Neural cell (in vitro differentiated cells): Measurements from ENCODE around the gene RETSAT. TPM values are rescaled to one million over a fixed set of nuclear protein-coding genes. Genes with fewer than 3 reads are reported as not detected.
"Not testable (repeated sequence)": the region's sequence is repeated elsewhere in the genome, so short reads cannot be mapped to it uniquely, and the experiment has no call there.

Source experiments
- H2AFZ ChIP-seq: fragments of 200-600, 300-800 bp; sonication (generic), shearing (Covaris generic); 2 replicates; pipeline ENCODE4 v1.6.0; 2014; ENCODE audit warnings: low read depth, mild to moderate bottlenecking, antibody characterized with exemption, low read length, moderate library complexity
- H3F3A ChIP-seq: fragments of 200-600 bp; shearing (Covaris generic); 2 replicates; pipeline ENCODE4 v1.6.1; 2016; ENCODE audit warnings: mild to moderate bottlenecking, moderate library complexity, mixed read lengths, antibody characterized with exemption, low read length; ENCODE audit not compliant: insufficient read depth, poor library complexity, severe bottlenecking
- H3K27ac ChIP-seq: fragments of 200-600, 300-800 bp; sonication (generic), shearing (Covaris generic); 2 replicates; pipeline ENCODE4 v1.5.1; 2014; ENCODE audit warnings: mild to moderate bottlenecking, low read length, moderate library complexity
- H3K27me3 ChIP-seq: fragments of 300-800, 200-600 bp; sonication (generic), shearing (Covaris generic); 2 replicates; pipeline ENCODE4 v1.6.0; 2014; ENCODE audit warnings: mild to moderate bottlenecking, low read depth, low read length, moderate library complexity; ENCODE audit not compliant: insufficient read depth
- H3K36me3 ChIP-seq: fragments of 300-800, 200-600 bp; sonication (generic), shearing (Covaris generic); 2 replicates; pipeline ENCODE4 v1.5.1; 2014; ENCODE audit warnings: mild to moderate bottlenecking, antibody characterized with exemption, low read length, moderate library complexity; ENCODE audit not compliant: insufficient read depth
- H3K4me2 ChIP-seq: fragments of 300-800, 200-600 bp; sonication (generic), shearing (Covaris generic); 2 replicates; pipeline ENCODE4 v1.6.0; 2014; ENCODE audit warnings: mild to moderate bottlenecking, low read length
- H3K4me3 ChIP-seq: fragments of 300-800, 200-600 bp; sonication (generic), shearing (Covaris generic); 2 replicates; pipeline ENCODE4 v1.5.1; 2014; ENCODE audit warnings: mild to moderate bottlenecking, low read length, moderate library complexity
- H3K79me2 ChIP-seq: fragments of 200-600 bp; shearing (Covaris generic); replicated peaks from 2 replicates; pipeline ENCODE4 v1.6.0; 2014; ENCODE audit warnings: mild to moderate bottlenecking, low read length, moderate library complexity; ENCODE audit not compliant: insufficient read depth
- H3K9ac ChIP-seq: fragments of 300-800, 200-600 bp; sonication (generic), shearing (Covaris generic); 2 replicates; pipeline ENCODE4 v1.6.1; 2016; ENCODE audit warnings: mild to moderate bottlenecking, low read length, mixed read lengths
- H3K9me2 ChIP-seq: fragments of 200-600 bp; shearing (Covaris generic); 2 replicates; pipeline ENCODE4 v1.6.1; 2016; ENCODE audit warnings: mild to moderate bottlenecking, low read length, mixed read lengths; ENCODE audit not compliant: insufficient read depth
- H3K9me3 ChIP-seq: fragments of 200-600, 300-800 bp; sonication (generic), shearing (Covaris generic); 2 replicates; pipeline ENCODE4 v1.6.1; 2016; ENCODE audit warnings: mild to moderate bottlenecking, mixed run types, low read length, moderate library complexity, mixed read lengths
- H4K20me1 ChIP-seq: fragments of 200-600 bp; shearing (Covaris generic); 2 replicates; pipeline ENCODE4 v1.6.1; 2016; ENCODE audit warnings: mild to moderate bottlenecking, mixed run types; ENCODE audit not compliant: insufficient read depth
- CTCF ChIP-seq: fragments of 450-650 bp; IDR thresholded peaks from 2 replicates; pipeline ENCODE4 v1.5.1; 2014; ENCODE audit warnings: antibody characterized with exemption, mild to moderate bottlenecking, moderate library complexity; ENCODE audit not compliant: poor library complexity, severe bottlenecking
- EP300 ChIP-seq: fragments of 450-650 bp; conservative IDR thresholded peaks from 2 replicates; pipeline ENCODE4 v1.6.1; 2014; ENCODE audit warnings: antibody characterized with exemption, mild to moderate bottlenecking, moderate library complexity; ENCODE audit not compliant: poor library complexity, severe bottlenecking
- EZH2 ChIP-seq: fragments of 200-600, 300-800 bp; shearing (Covaris generic), sonication (generic); IDR thresholded peaks from 2 replicates; pipeline ENCODE4 v1.6.1; 2014; ENCODE audit warnings: antibody characterized with exemption, low read length, borderline replicate concordance, mild to moderate bottlenecking; ENCODE audit not compliant: insufficient read depth, poor library complexity, severe bottlenecking
- MXI1 ChIP-seq: fragments of 450-650 bp; conservative IDR thresholded peaks from 2 replicates; pipeline ENCODE4 v1.6.1; 2014; ENCODE audit warnings: antibody characterized with exemption, mild to moderate bottlenecking; ENCODE audit not compliant: poor library complexity, severe bottlenecking
- POLR2AphosphoS5 ChIP-seq: IDR thresholded peaks from 2 replicates; pipeline ENCODE4 v1.6.1; 2012
- RAD21 ChIP-seq: fragments of 450-650 bp; conservative IDR thresholded peaks from 2 replicates; pipeline ENCODE4 v1.6.1; 2014; ENCODE audit warnings: antibody characterized with exemption, mild to moderate bottlenecking, moderate library complexity
- REST ChIP-seq: IDR thresholded peaks from 2 replicates; pipeline ENCODE4 v1.6.1; 2012; ENCODE audit warnings: borderline replicate concordance
- SMC3 ChIP-seq: fragments of 450-650 bp; conservative IDR thresholded peaks from 2 replicates; pipeline ENCODE4 v1.6.1; 2014; ENCODE audit warnings: antibody characterized with exemption, mild to moderate bottlenecking, moderate library complexity; ENCODE audit not compliant: poor library complexity
- TAF1 ChIP-seq: IDR thresholded peaks from 2 replicates; pipeline ENCODE4 v1.6.1; 2012; ENCODE audit warnings: low read depth
- polyA plus RNA-seq: library from polyadenylated mRNA; depleted of rRNA; stranded (reverse); fragments of >200 nt; gene quantifications from 2 replicates; pipeline ENCODE4 v1.2.3, GENCODE V29; 2014

RETSAT gene
- polyA plus RNA-seq, 1 donor from 2014 or later: 10.9 TPM

GRCh38 chr2:85368921-85369320 is 14.6 kb upstream of the RETSAT start:
- no peak overlapping the region for H3K4me2 ChIP-seq
- H2AFZ ChIP-seq: no peak overlapping the region
- no peaks in the 10 kb centered on the region for H3K36me3 ChIP-seq
- H3K9ac ChIP-seq: no peak overlapping the region
- no peaks in the 10 kb centered on the region for H3K9me3 ChIP-seq
- H3K4me3 ChIP-seq: no peak overlapping the region
- H3F3A ChIP-seq: no peaks in the 10 kb centered on the region
- H3K79me2 ChIP-seq: no peaks in the 10 kb centered on the region
- H3K27me3 ChIP-seq: no peaks in the 10 kb centered on the region
- no peak overlapping the region for H3K27ac ChIP-seq
- H3K9me2 ChIP-seq: no peaks in the 10 kb centered on the region
- TF ChIP-seq EZH2: no peak
- TF ChIP-seq POLR2AphosphoS5: no peak
- TF ChIP-seq CTCF: no peak
- no peak for TF ChIP-seq TAF1
- no peak for TF ChIP-seq RAD21
- no peak for TF ChIP-seq MXI1
- TF ChIP-seq REST: no peak
- H4K20me1 ChIP-seq: no peaks in the 10 kb centered on the region

- Histone ChIP-seq H3K4me2 (no peak overlapping the region), H4K20me1 (no peaks in the 10 kb centered on the region), H3K4me3 (no peak overlapping the region), H3F3A (no peaks in the 10 kb centered on the region), H3K27ac (no peak overlapping the region), H3K36me3 (no peaks in the 10 kb centered on the region), H3K9ac (no peak overlapping the region), H3K27me3 (no peaks in the 10 kb centered on the region), H3K79me2 (no peaks in the 10 kb centered on the region), H2AFZ (no peak overlapping the region), H3K9me3 (no peaks in the 10 kb centered on the region), H3K9me2 (no peaks in the 10 kb centered on the region)
- TF ChIP-seq EP300 (no peak), EZH2 (no peak), RAD21 (no peak), REST (no peak), TAF1 (no peak), CTCF (no peak), MXI1 (no peak), SMC3 (no peak), POLR2AphosphoS5 (no peak)
Observed at GRCh38 chr2:85367180-85367579, 12.9 kb upstream of the RETSAT start.

- not testable (repeated sequence) for H3K9me2 ChIP-seq, H3K4me2 ChIP-seq, H3F3A ChIP-seq, H3K9me3 ChIP-seq, H3K79me2 ChIP-seq, H3K9ac ChIP-seq, H4K20me1 ChIP-seq, H3K27ac ChIP-seq, H3K27me3 ChIP-seq, H3K36me3 ChIP-seq, H3K4me3 ChIP-seq, H2AFZ ChIP-seq
Observed at GRCh38 chr2:85362653-85363387, 8.5 kb upstream of the RETSAT start.
